IMR-90 (cell line): Measurements from ENCODE around the gene PAM16. TPM values are rescaled to one million over a fixed set of nuclear protein-coding genes. Genes with fewer than 3 reads are reported as not detected.

Source experiments
- ATAC-seq: fragments of 200-7000 bp; cut with Tn5 transposase; 2 replicates; pipeline ENCODE4 v1.9.1; 2020; ENCODE audit warnings: low read depth, mild to moderate bottlenecking, moderate library complexity
- BruUV-seq: library from RNA; stranded (reverse); fragments of 400-500 nt; replicated peaks from 2 replicates; lab custom pipeline; 2021; lab: Mats Ljungman, UMichigan
- CTCF ChIA-PET: fragments of 300-600 bp; formaldehyde crosslinking; extraction: SDS; loops from one replicate; lab custom pipeline; 2021; ENCODE audit warnings: antibody characterized with exemption; lab: Yijun Ruan, JAX
- POLR2A ChIA-PET: fragments of 300-600 bp; sonication (Branson Sonifier 250); formaldehyde crosslinking; loops from one replicate; lab custom pipeline; 2022; ENCODE audit warnings: antibody characterized with exemption; ENCODE audit not compliant: unreplicated experiment; lab: Charles Lee
- DNase-seq: peaks from one replicate; pipeline ENCODE4 v3.0.0; 2013
- H2AFZ ChIP-seq: replicated peaks from 2 replicates; pipeline ENCODE3; 2013; ENCODE audit warnings: low read length, mild to moderate bottlenecking; ENCODE audit not compliant: poor library complexity
- H2AK5ac ChIP-seq: 2 replicates; pipeline ENCODE4 v1.6.1; 2013; ENCODE audit warnings: low read depth, low read length, inconsistent platforms
- H2AK9ac ChIP-seq: replicated peaks from 2 replicates; pipeline ENCODE3; 2013; ENCODE audit warnings: mild to moderate bottlenecking, low read depth, low read length, moderate library complexity; ENCODE audit not compliant: poor library complexity
- H2BK120ac ChIP-seq: 2 replicates; pipeline ENCODE4 v1.6.1; 2013; ENCODE audit warnings: low read depth, low read length, inconsistent platforms
- H2BK15ac ChIP-seq: 3 replicates; pipeline ENCODE4 v1.6.1; 2013; ENCODE audit warnings: low read depth, low read length, inconsistent platforms
- H2BK20ac ChIP-seq: 2 replicates; pipeline ENCODE4 v1.6.1; 2013; ENCODE audit warnings: low read depth, mild to moderate bottlenecking, inconsistent platforms, low read length, moderate library complexity
- H2BK5ac ChIP-seq: 2 replicates; pipeline ENCODE4 v1.6.1; 2013; ENCODE audit warnings: mild to moderate bottlenecking, low read depth, low read length, inconsistent platforms; ENCODE audit not compliant: poor library complexity, severe bottlenecking
- H3K14ac ChIP-seq: replicated peaks from 2 replicates; pipeline ENCODE4 v1.6.1; 2013; ENCODE audit warnings: low read depth, low read length, inconsistent platforms
- H3K18ac ChIP-seq: 2 replicates; pipeline ENCODE4 v1.6.1; 2013; ENCODE audit warnings: low read depth, low read length, control low read depth
- H3K23ac ChIP-seq: 2 replicates; pipeline ENCODE4 v1.6.1; 2013; ENCODE audit warnings: low read depth, low read length, inconsistent platforms
- H3K27ac ChIP-seq: 2 replicates; pipeline ENCODE4 v1.5.1; 2013; ENCODE audit warnings: mild to moderate bottlenecking, control low read depth, low read length; ENCODE audit not compliant: insufficient read depth
- H3K27me3 ChIP-seq: 2 replicates; pipeline ENCODE4 v1.6.1; 2013; ENCODE audit warnings: low read length; ENCODE audit not compliant: control insufficient read depth, insufficient read depth
- H3K36me3 ChIP-seq: 2 replicates; pipeline ENCODE4 v1.6.1; 2013; ENCODE audit warnings: low read length, mixed read lengths; ENCODE audit not compliant: control insufficient read depth, insufficient read depth
- H3K4ac ChIP-seq: 2 replicates; pipeline ENCODE4 v1.6.1; 2013; ENCODE audit warnings: low read depth, low read length, inconsistent platforms
- H3K4me1 ChIP-seq: 2 replicates; pipeline ENCODE4 v1.6.1; 2013; ENCODE audit warnings: low read length, mixed read lengths; ENCODE audit not compliant: control insufficient read depth, insufficient read depth
- H3K4me2 ChIP-seq: 2 replicates; pipeline ENCODE4 v1.6.1; 2013; ENCODE audit warnings: low read depth, mild to moderate bottlenecking, control low read depth, low read length, moderate library complexity
- H3K4me3 ChIP-seq: 2 replicates; pipeline ENCODE4 v1.5.1; 2013; ENCODE audit warnings: low read depth, mild to moderate bottlenecking, control low read depth, low read length, moderate library complexity; ENCODE audit not compliant: insufficient read depth
- H3K56ac ChIP-seq: 2 replicates; pipeline ENCODE4 v1.6.1; 2013; ENCODE audit warnings: low read length, inconsistent platforms; ENCODE audit not compliant: insufficient read depth; ENCODE audit errors: extremely low read depth
- H3K79me1 ChIP-seq, 2 experiments: 2 replicates each; pipeline ENCODE4 v1.6.1; 2013; ENCODE audit warnings: low read length in 2 of 2, inconsistent platforms in 1 of 2, low read depth in 1 of 2
- H3K9ac ChIP-seq: 2 replicates; pipeline ENCODE4 v1.6.1; 2013; ENCODE audit warnings: low read depth, low read length, control low read depth
- H3K9me1 ChIP-seq: 2 replicates; pipeline ENCODE4 v1.6.1; 2013; ENCODE audit warnings: low read length, inconsistent platforms; ENCODE audit not compliant: insufficient read depth
- H3K9me3 ChIP-seq: 2 replicates; pipeline ENCODE4 v1.6.1; 2013; ENCODE audit warnings: low read length; ENCODE audit not compliant: control insufficient read depth, insufficient read depth
- H4K20me1 ChIP-seq: 2 replicates; pipeline ENCODE4 v1.6.1; 2013; ENCODE audit warnings: low read length, inconsistent platforms; ENCODE audit not compliant: insufficient read depth
- H4K5ac ChIP-seq: 2 replicates; pipeline ENCODE4 v1.6.1; 2013; ENCODE audit warnings: mild to moderate bottlenecking, low read depth, low read length, control low read depth
- H4K8ac ChIP-seq, 2 experiments: 2 replicates each; pipeline ENCODE4 v1.6.1; 2013; ENCODE audit warnings: low read depth in 2 of 2, low read length in 2 of 2, control low read depth in 1 of 2, inconsistent platforms in 1 of 2
- H4K91ac ChIP-seq: 2 replicates; pipeline ENCODE4 v1.6.1; 2013; ENCODE audit warnings: low read depth, low read length, inconsistent platforms; ENCODE audit not compliant: insufficient read depth
- CEBPB ChIP-seq: IDR thresholded peaks from 2 replicates; pipeline ENCODE4 v1.6.1; 2012; ENCODE audit warnings: low read depth, low read length, improper control_type of control experiment
- FOS ChIP-seq: fragments of 150-350 bp; IDR thresholded peaks from 2 replicates; pipeline ENCODE4 v1.6.1; 2016; ENCODE audit warnings: low read depth, low read length
- WGBS, 2 experiments: methylation state at CpG; one replicate each; pipeline versions ENCODE4 v1.1.5 to v1.1.7; 2013; ENCODE audit warnings: missing lambda C conversion rate in 2 of 2; ENCODE audit not compliant: insufficient read length in 1 of 2; ENCODE audit errors: extremely low coverage in 2 of 2; 5-methylcytosine and 5-hydroxymethylcytosine counted together
- dilution Hi-C: fragments of 300-500 bp; cut with HindIII; formaldehyde crosslinking; loops from one replicate; pipeline ENCODE4 v1.14.3; 2018; ENCODE audit warnings: low sequenced_read_pairs; ENCODE audit not compliant: unreplicated experiment
- in situ Hi-C: fragments of 300-500 bp; cut with MboI; formaldehyde crosslinking; loops from 3 replicates; pipeline ENCODE4 v1.14.3; 2019; ENCODE audit warnings: low sequenced_read_pairs, inconsistent platforms, mixed read lengths
- intact Hi-C: fragments of 100-400 bp; cut with micrococcal nuclease; formaldehyde crosslinking; loops from 2 replicates; pipeline ENCODE4 v1.10.0; 2022
- polyA plus RNA-seq, 3 experiments: library from polyadenylated mRNA; depleted of rRNA; stranded (reverse); fragments of >200 nt; gene quantifications; 2 replicates each; pipeline ENCODE4 v1.2.3, GENCODE V29; 2012; ENCODE audit warnings: low replicate concordance in 1 of 3
- total RNA-seq: library from RNA; depleted of rRNA; stranded (reverse); fragments of >200 nt; gene quantifications from 2 replicates; pipeline ENCODE4 v1.2.3, GENCODE V29; 2012

Gene PAM16
- total and polyA plus RNA-seq, 2 of the 4 experiments (the other 2 are of a cell fraction) = 17.9 to 48.4 TPM

- Histone ChIP-seq H4K91ac (no peak overlapping the region), H3K23ac (no peak overlapping the region), H3K4ac (no peak overlapping the region), H3K18ac (no peak overlapping the region), H3K9me3 (no peaks in the 10 kb centered on the region), H3K27ac (no peak overlapping the region), H3K36me3 (peaks cover 62% of the 10 kb centered on the region), H3K9me1 (peaks cover 6% of the 10 kb centered on the region), H2AFZ (no peak overlapping the region), H3K14ac (no peak overlapping the region), H2BK20ac (no peak overlapping the region), H2BK5ac (no peak overlapping the region), H2AK5ac (no peak overlapping the region), H3K27me3 (no peaks in the 10 kb centered on the region), H3K4me2 (no peak overlapping the region), H4K5ac (no peak overlapping the region), H3K56ac (no peak overlapping the region), H3K4me1 (peaks cover 29% of the 10 kb centered on the region), H2AK9ac (peak overlapping the region; percentile 76), H4K20me1 (peaks cover 99% of the 10 kb centered on the region), H3K79me1 (peaks cover 0 to 91% of the 10 kb centered on the region in 2 experiments; a peak in 3 of 4 replicates), H2BK120ac (no peak overlapping the region), H2BK15ac (no peak overlapping the region), H4K8ac (no peak overlapping the region), H3K9ac (no peak overlapping the region), H3K4me3 (no peak overlapping the region)
- BruUV-seq = no TSS peak
- TF ChIP-seq CEBPB (peak; percentile 70), FOS (no peak)
- WGBS, 2 experiments = 96% methylated on average over 48 of the region's 59 CpGs; no CpG with 5 or more reads in 1 of the 2 experiments
- dilution Hi-C loops (no loop called here), intact Hi-C loops (no loop called here), in situ Hi-C loops (no loop called here)
- DNase-seq = no peak
- ChIA-PET CTCF (no interaction called here), POLR2A (no interaction called here)
- ATAC-seq = no peak
Observed at GRCh38 chr16:4381072-4381934, 30.2 kb upstream of the PAM16 start.
